ENCODE data around the gene DUXB. TPM values are rescaled to one million over a fixed set of nuclear protein-coding genes. Genes with fewer than 3 reads are reported as not detected.

The DUXB gene
- total and polyA plus RNA-seq, 2 experiments from 2014 or later = not detected

- Histone ChIP-seq H3K27me3 (ENCODE audit: insufficient read depth) (no peaks in the 10 kb centered on the region), H4K20me1 (replicated peaks; ENCODE audit: insufficient read depth) (no peaks in the 10 kb centered on the region), H3K4me1 (ENCODE audit: insufficient read depth) (peaks cover 7% of the 10 kb centered on the region; the same call in 1 of the 2 replicates), H3K4me2 (no peak overlapping the region), H3K79me2 (replicated peaks; ENCODE audit: insufficient read depth) (no peaks in the 10 kb centered on the region), H3K4me3 (no peak overlapping the region), H3K36me3 (ENCODE audit: insufficient read depth) (no peaks in the 10 kb centered on the region), H3F3A (replicated peaks; ENCODE audit: low read depth) (no peaks in the 10 kb centered on the region), H3K27ac (ENCODE audit: low read depth) (no peak overlapping the region), H3K9me2 (ENCODE audit: insufficient read depth) (0 out of 2 replicates have a peak, but pooled peaks cover 3% of the 10 kb centered on the region), H2AFZ (no peak overlapping the region)
- no peak overlapping the region for H3K4me3 Mint-ChIP-seq
- H3K27me3 Mint-ChIP-seq (ENCODE audit: insufficient read depth, low read depth, poor library complexity) = peaks cover 1% of the 10 kb centered on the region
- DNase-seq (ENCODE audit: low spot score) (no peak), ATAC-seq (no peak)
- TF ChIP-seq, protein P1, sequence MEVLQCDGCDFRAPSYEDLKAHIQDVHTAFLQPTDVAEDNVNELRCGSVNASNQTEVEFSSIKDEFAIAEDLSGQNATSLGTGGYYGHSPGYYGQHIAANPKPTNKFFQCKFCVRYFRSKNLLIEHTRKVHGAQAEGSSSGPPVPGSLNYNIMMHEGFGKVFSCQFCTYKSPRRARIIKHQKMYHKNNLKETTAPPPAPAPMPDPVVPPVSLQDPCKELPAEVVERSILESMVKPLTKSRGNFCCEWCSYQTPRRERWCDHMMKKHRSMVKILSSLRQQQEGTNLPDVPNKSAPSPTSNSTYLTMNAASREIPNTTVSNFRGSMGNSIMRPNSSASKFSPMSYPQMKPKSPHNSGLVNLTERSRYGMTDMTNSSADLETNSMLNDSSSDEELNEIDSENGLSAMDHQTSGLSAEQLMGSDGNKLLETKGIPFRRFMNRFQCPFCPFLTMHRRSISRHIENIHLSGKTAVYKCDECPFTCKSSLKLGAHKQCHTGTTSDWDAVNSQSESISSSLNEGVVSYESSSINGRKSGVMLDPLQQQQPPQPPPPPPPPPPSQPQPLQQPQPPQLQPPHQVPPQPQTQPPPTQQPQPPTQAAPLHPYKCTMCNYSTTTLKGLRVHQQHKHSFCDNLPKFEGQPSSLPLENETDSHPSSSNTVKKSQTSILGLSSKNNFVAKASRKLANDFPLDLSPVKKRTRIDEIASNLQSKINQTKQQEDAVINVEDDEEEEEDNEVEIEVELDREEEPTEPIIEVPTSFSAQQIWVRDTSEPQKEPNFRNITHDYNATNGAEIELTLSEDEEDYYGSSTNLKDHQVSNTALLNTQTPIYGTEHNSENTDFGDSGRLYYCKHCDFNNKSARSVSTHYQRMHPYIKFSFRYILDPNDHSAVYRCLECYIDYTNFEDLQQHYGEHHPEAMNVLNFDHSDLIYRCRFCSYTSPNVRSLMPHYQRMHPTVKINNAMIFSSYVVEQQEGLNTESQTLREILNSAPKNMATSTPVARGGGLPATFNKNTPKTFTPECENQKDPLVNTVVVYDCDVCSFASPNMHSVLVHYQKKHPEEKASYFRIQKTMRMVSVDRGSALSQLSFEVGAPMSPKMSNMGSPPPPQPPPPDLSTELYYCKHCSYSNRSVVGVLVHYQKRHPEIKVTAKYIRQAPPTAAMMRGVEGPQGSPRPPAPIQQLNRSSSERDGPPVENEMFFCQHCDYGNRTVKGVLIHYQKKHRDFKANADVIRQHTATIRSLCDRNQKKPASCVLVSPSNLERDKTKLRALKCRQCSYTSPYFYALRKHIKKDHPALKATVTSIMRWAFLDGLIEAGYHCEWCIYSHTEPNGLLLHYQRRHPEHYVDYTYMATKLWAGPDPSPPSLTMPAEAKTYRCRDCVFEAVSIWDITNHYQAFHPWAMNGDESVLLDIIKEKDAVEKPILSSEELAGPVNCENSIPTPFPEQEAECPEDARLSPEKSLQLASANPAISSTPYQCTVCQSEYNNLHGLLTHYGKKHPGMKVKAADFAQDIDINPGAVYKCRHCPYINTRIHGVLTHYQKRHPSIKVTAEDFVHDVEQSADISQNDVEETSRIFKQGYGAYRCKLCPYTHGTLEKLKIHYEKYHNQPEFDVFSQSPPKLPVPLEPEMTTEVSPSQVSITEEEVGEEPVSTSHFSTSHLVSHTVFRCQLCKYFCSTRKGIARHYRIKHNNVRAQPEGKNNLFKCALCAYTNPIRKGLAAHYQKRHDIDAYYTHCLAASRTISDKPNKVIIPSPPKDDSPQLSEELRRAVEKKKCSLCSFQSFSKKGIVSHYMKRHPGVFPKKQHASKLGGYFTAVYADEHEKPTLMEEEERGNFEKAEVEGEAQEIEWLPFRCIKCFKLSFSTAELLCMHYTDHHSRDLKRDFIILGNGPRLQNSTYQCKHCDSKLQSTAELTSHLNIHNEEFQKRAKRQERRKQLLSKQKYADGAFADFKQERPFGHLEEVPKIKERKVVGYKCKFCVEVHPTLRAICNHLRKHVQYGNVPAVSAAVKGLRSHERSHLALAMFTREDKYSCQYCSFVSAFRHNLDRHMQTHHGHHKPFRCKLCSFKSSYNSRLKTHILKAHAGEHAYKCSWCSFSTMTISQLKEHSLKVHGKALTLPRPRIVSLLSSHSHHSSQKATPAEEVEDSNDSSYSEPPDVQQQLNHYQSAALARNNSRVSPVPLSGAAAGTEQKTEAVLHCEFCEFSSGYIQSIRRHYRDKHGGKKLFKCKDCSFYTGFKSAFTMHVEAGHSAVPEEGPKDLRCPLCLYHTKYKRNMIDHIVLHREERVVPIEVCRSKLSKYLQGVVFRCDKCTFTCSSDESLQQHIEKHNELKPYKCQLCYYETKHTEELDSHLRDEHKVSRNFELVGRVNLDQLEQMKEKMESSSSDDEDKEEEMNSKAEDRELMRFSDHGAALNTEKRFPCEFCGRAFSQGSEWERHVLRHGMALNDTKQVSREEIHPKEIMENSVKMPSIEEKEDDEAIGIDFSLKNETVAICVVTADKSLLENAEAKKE (CRISPR knock-in tag; IDR thresholded peaks at IDR 0.05) = no peak
- no peak for TF ChIP-seq NANOG (IDR thresholded peaks at IDR 0.05; ENCODE audit: borderline replicate concordance)
- no peak for TF ChIP-seq CTCF (conservative IDR thresholded peaks at IDR 0.05; ENCODE audit: low read depth in 2 of 2)
- TF ChIP-seq POLR2AphosphoS5 (IDR thresholded peaks at IDR 0.05; ENCODE audit: low read depth) = no peak
- TF ChIP-seq STAT1 (IDR thresholded peaks at IDR 0.05; ENCODE audit: unreplicated experiment) = no peak
- no peak overlapping the region for H3K27ac Mint-ChIP-seq
- no peaks in the 10 kb centered on the region; the same call in 2 of the 3 replicates for H3K4me1 Mint-ChIP-seq
- peaks cover 71% of the 10 kb centered on the region for H3K9me3 Mint-ChIP-seq
- H3K36me3 Mint-ChIP-seq (ENCODE audit: low read depth) = no peaks in the 10 kb centered on the region
These were observed 2.0 kb upstream of the DUXB start for GRCh38 chr16:75703306-75703705.

All from GM23338 (cell line).